GM23248 (cell line): Measurements from ENCODE around the gene MTERF4. TPM values are rescaled to one million over a fixed set of nuclear protein-coding genes. Genes with fewer than 3 reads are reported as not detected.

Experiments used
- DNase-seq: peaks from one replicate; pipeline ENCODE4 v3.0.0-alpha.2; 2015
- H2AFZ ChIP-seq: fragments of 200-600 bp; sonication (generic); 2 replicates; pipeline ENCODE4 v1.6.1; 2016; ENCODE audit warnings: antibody characterized with exemption
- H3F3A ChIP-seq: fragments of 200-600 bp; sonication (generic); 2 replicates; pipeline ENCODE4 v1.6.1; 2016; ENCODE audit warnings: mild to moderate bottlenecking, antibody characterized with exemption, mixed run types; ENCODE audit not compliant: insufficient read depth
- H3K27ac ChIP-seq: fragments of 200-600 bp; sonication (generic); 2 replicates; pipeline ENCODE4 v1.5.1; 2016; ENCODE audit warnings: mild to moderate bottlenecking
- H3K27me3 ChIP-seq: fragments of 200-600 bp; sonication (generic); replicated peaks from 2 replicates; pipeline ENCODE4 v1.6.1; 2016; ENCODE audit warnings: mild to moderate bottlenecking; ENCODE audit not compliant: insufficient read depth
- H3K36me3 ChIP-seq: fragments of 200-600 bp; sonication (generic); 2 replicates; pipeline ENCODE4 v1.6.1; 2016; ENCODE audit warnings: low read depth, mild to moderate bottlenecking
- H3K4me1 ChIP-seq: fragments of 200-600 bp; sonication (generic); 2 replicates; pipeline ENCODE4 v1.6.1; 2016; ENCODE audit warnings: mild to moderate bottlenecking; ENCODE audit not compliant: insufficient read depth
- H3K4me2 ChIP-seq: fragments of 200-600 bp; sonication (generic); one replicate; pipeline ENCODE4 v1.6.1; 2016; ENCODE audit warnings: mild to moderate bottlenecking; ENCODE audit not compliant: unreplicated experiment
- H3K4me3 ChIP-seq: fragments of 200-600 bp; sonication (generic); 2 replicates; pipeline ENCODE4 v1.5.1; 2016; ENCODE audit warnings: mild to moderate bottlenecking
- H3K79me2 ChIP-seq: fragments of 200-600 bp; sonication (generic); 2 replicates; pipeline ENCODE4 v1.6.1; 2016; ENCODE audit warnings: mild to moderate bottlenecking; ENCODE audit not compliant: insufficient read depth
- H3K9ac ChIP-seq: fragments of 200-600 bp; sonication (generic); 2 replicates; pipeline ENCODE4 v1.6.1; 2016; ENCODE audit warnings: mild to moderate bottlenecking
- H3K9me2 ChIP-seq: fragments of 200-600 bp; sonication (generic); 2 replicates; pipeline ENCODE4 v1.6.1; 2016; ENCODE audit warnings: mixed run types, mild to moderate bottlenecking, moderate library complexity; ENCODE audit not compliant: insufficient read depth
- H3K9me3 ChIP-seq: fragments of 200-600 bp; sonication (generic); one replicate; pipeline ENCODE4 v1.6.1; 2017; ENCODE audit warnings: low read depth
- H4K20me1 ChIP-seq: fragments of 200-600 bp; sonication (generic); 2 replicates; pipeline ENCODE4 v1.6.0; 2016; ENCODE audit not compliant: insufficient read depth
- EZH2 ChIP-seq: fragments of 200-600 bp; sonication (generic); IDR thresholded peaks from 2 replicates; pipeline ENCODE4 v1.6.1; 2018; ENCODE audit warnings: antibody characterized with exemption, mild to moderate bottlenecking; ENCODE audit not compliant: insufficient read depth, poor library complexity, severe bottlenecking
- EZH2phosphoT487 ChIP-seq: fragments of 200-600 bp; sonication (generic); IDR thresholded peaks from 2 replicates; pipeline ENCODE4 v1.6.1; 2018; ENCODE audit warnings: antibody characterized with exemption, moderate library complexity, mild to moderate bottlenecking, low read depth; ENCODE audit not compliant: insufficient read depth
- WGBS, 2 experiments: methylation state at CpG; one replicate each; pipeline ENCODE4 v1.1.6; 2015 to 2017; ENCODE audit warnings: low lambda C conversion rate in 2 of 2, low coverage in 1 of 2; ENCODE audit errors: missing lambda C conversion rate in 2 of 2; 5-methylcytosine and 5-hydroxymethylcytosine counted together
- in situ Hi-C: fragments of 300-500 bp; cut with MboI; formaldehyde crosslinking; loops from 2 replicates; pipeline ENCODE4 v1.15.0; 2020
- polyA plus RNA-seq: library from polyadenylated mRNA; unstranded; fragments of >200 nt; fragmentation: Nextera tagmentation; extraction: Ambion mirVana; gene quantifications from 2 replicates; pipeline ENCODE4 v1.2.1, GENCODE V29; 2016
- total RNA-seq: library from RNA; depleted of rRNA; stranded (reverse); fragments of >200 nt; shearing (Covaris generic); gene quantifications from 2 replicates; pipeline ENCODE4 v1.2.3, GENCODE V29; 2014

Gene MTERF4
- total and polyA plus RNA-seq, 2 experiments from 2014 or later: 15.1 to 21.0 TPM

DNA sequence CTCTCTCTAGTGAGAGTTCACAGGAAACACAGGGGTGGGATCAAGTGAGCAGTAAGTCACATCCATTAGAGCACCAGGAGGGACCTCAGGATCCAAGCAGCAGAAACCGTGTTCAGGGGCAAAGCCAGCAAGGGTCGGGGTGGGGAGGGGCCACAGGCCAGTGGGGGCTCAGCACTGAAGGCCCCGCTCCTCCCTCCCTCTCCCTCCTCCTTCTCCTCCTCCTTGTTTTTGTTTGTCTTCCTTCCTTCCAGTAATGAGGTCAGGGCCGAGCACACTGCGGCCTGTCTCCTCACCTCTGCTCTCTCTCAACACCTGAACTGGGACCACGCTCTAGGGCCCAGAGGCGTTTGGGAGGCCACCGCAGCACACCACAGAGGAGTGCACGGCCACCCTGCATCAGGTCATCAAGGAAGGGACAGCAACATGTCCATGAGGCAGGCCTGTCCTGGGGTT is 20.9 kb downstream of the MTERF4 start:
- Histone ChIP-seq H3K4me2 (no peak overlapping the region), H4K20me1 (no peaks in the 10 kb centered on the region), H3F3A (peaks cover 19% of the 10 kb centered on the region), H3K79me2 (no peaks in the 10 kb centered on the region), H3K27me3 (no peaks in the 10 kb centered on the region), H2AFZ (no peak overlapping the region), H3K9me3 (no peaks in the 10 kb centered on the region), H3K4me3 (no peak overlapping the region), H3K4me1 (no peaks in the 10 kb centered on the region), H3K27ac (no peak overlapping the region), H3K9me2 (no peaks in the 10 kb centered on the region), H3K36me3 (peaks cover 8% of the 10 kb centered on the region; the same call in 1 of the 2 replicates), H3K9ac (no peak overlapping the region)
- 75 to 80% methylated on average over 7 to 9 of the region's 9 CpGs for WGBS, 2 experiments
- no peak for DNase-seq
- no peak for TF ChIP-seq EZH2phosphoT487
- TF ChIP-seq EZH2: no peak
- in situ Hi-C loops: no loop called here

DNA sequence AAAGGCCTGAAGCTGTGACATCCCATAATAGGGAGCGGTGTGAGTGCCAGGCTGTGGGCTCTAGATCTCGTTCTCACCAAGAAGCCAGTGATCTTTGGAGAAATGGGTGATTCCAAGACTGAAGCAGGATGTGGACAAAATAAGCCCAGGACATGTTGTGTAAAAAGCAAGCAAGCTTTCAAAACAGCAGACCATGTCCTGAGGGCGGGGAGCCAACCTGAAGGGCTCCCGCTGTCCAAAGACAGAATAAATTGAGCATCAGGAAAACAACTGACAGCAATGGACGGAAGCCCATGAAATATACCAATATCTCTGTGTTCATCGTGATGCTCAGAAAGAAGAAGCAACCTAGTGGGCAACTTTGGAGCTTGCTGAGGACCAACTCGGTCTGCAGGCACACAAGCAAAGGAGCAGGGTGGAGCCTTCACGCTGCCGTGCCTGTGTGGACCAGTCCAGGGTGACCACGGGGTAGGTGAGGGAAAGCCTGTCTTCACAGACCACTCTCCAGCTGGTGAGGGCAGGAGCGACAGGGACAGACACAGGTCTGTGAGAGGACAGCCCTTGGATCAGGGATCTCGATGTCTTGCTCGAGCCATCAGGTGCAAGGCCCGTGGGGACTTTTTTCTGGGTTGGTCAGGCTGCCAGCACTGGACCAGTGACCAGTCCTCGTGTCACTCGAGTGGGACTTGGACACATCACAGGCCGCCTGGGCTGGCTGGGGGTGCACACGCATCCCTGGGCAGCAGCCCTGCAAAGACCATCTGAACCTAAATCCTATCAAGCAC is 21.5 kb downstream of the MTERF4 start:
- in situ Hi-C loops: no loop called here
- Histone ChIP-seq H3K79me2 (no peaks in the 10 kb centered on the region), H2AFZ (no peak overlapping the region), H3K27me3 (no peaks in the 10 kb centered on the region), H3F3A (peaks cover 19% of the 10 kb centered on the region), H3K36me3 (peaks cover 11% of the 10 kb centered on the region; the same call in 1 of the 2 replicates), H3K27ac (no peak overlapping the region), H3K4me3 (no peak overlapping the region), H3K4me2 (no peak overlapping the region), H3K9me2 (no peaks in the 10 kb centered on the region), H3K4me1 (no peaks in the 10 kb centered on the region), H3K9ac (no peak overlapping the region), H4K20me1 (no peaks in the 10 kb centered on the region), H3K9me3 (no peaks in the 10 kb centered on the region)
- TF ChIP-seq EZH2phosphoT487 (no peak), EZH2 (no peak)
- no peak for DNase-seq
- 53 to 59% methylated on average over 18 of the region's 18 CpGs for WGBS, 2 experiments

DNA sequence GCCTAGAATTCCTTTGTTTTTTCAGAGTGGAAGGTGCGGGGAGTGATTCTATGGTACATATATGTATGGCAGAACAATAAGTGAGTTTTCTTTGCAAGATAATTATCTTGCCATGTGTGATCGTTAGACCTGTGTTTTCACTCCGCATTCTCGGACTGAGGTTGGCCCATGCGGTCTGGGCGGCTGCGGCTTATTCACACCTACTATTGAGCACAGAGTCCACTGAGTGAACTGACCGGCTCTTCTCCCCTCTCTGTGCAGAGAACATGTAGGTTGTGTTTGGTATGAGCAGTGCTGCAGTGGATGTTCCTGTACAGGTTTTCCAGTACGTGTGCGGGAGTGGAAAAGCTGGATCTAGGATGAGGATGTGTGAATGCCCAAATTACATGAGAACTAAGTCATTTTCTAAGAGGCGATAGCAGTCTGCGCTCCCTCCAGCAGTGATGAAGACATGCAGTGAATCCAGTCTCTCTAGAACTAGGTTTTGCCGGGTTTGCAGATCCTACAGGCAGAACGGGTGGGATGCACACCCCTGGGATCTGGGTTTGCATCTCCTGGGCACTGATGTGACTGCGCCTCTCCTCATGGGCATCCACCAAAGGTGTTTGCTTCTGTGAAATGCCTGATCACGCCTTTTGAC is 27.1 kb downstream of the MTERF4 start:
- Histone ChIP-seq H3K79me2 (no peaks in the 10 kb centered on the region), H3F3A (peaks cover 1% of the 10 kb centered on the region; the same call in 1 of the 2 replicates), H3K9me3 (no peaks in the 10 kb centered on the region), H3K27me3 (no peaks in the 10 kb centered on the region), H3K9ac (no peak overlapping the region), H3K27ac (no peak overlapping the region), H3K4me1 (no peaks in the 10 kb centered on the region), H2AFZ (no peak overlapping the region), H3K4me2 (no peak overlapping the region), H3K36me3 (peaks cover 7% of the 10 kb centered on the region; the same call in 1 of the 2 replicates), H4K20me1 (no peaks in the 10 kb centered on the region), H3K4me3 (no peak overlapping the region), H3K9me2 (no peaks in the 10 kb centered on the region)
- TF ChIP-seq EZH2phosphoT487 (no peak), EZH2 (no peak)
- 92 to 93% methylated on average over 16 of the region's 16 CpGs for WGBS, 2 experiments
- no peak for DNase-seq
- in situ Hi-C loops: no loop called here

DNA sequence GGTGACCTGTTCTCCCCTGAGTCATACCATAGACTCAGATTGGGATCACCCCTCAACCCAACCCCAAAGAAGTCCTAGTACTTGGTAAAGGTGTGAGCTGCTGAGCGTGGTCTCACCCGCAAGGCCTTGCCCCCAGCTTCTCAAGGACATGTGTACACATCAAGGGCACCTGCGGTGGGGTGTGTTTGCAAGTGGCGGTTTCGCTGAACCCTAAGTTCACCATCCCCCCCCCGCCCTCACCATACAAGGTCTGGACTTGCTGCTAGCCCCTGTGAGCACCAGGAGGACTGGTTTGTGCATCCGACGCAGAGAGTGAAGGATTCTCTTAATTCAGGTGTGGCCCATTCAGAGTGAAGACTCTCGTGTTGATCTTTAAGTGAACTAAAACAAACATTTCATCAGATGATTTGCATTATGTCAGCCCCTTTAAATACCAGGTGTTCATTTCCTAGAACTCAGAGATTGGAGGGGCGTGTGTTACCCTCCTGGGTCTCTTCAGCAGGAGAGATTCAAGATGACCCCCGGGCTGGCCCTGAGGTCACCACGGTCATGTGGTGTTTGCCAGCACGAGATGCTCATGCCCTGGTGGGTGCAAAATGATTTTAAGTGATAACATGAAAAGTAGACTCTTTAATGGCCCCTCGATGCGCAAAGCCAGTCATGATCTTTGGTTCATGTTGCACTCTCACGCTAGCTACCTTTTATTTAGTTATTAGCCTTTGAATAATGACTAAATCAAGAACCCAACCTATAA is 27.8 kb downstream of the MTERF4 start:
- DNase-seq: no peak
- no peak overlapping the region for H2AFZ ChIP-seq
- H3F3A ChIP-seq: no peaks in the 10 kb centered on the region
- no peaks in the 10 kb centered on the region for H3K4me1 ChIP-seq
- H3K36me3 ChIP-seq: peaks cover 7% of the 10 kb centered on the region; the same call in 1 of the 2 replicates
- H3K9me2 ChIP-seq: no peaks in the 10 kb centered on the region
- WGBS, 2 experiments: 92 to 94% methylated on average over 16 of the region's 16 CpGs
- H3K4me3 ChIP-seq: no peak overlapping the region
- H3K27me3 ChIP-seq: no peaks in the 10 kb centered on the region
- no peak overlapping the region for H3K27ac ChIP-seq
- H3K9ac ChIP-seq: no peak overlapping the region
- no peaks in the 10 kb centered on the region for H3K79me2 ChIP-seq
- H3K9me3 ChIP-seq: no peaks in the 10 kb centered on the region
- H3K4me2 ChIP-seq: no peak overlapping the region
- in situ Hi-C loops: no loop called here
- no peaks in the 10 kb centered on the region for H4K20me1 ChIP-seq
- TF ChIP-seq EZH2 (no peak), EZH2phosphoT487 (no peak)
